ENCODE results near the gene JPH2. TPM values are rescaled to one million over a fixed set of nuclear protein-coding genes. Genes with fewer than 3 reads are reported as not detected.

JPH2 gene
- total RNA-seq, 1 donor from 2014 or later = 4.6 TPM

- H3K27me3 ChIP-seq (ENCODE audit: low read depth) = peaks cover 7% of the 10 kb centered on the region
- intact Hi-C loops (cut with DNase I) = no loop called here
- no peak overlapping the region for H3K4me3 ChIP-seq
- no peaks in the 10 kb centered on the region for H3K9me3 ChIP-seq
- no peaks in the 10 kb centered on the region for H3K4me1 ChIP-seq
- no peak overlapping the region for H3K27ac ChIP-seq
- TF ChIP-seq, protein P1, sequence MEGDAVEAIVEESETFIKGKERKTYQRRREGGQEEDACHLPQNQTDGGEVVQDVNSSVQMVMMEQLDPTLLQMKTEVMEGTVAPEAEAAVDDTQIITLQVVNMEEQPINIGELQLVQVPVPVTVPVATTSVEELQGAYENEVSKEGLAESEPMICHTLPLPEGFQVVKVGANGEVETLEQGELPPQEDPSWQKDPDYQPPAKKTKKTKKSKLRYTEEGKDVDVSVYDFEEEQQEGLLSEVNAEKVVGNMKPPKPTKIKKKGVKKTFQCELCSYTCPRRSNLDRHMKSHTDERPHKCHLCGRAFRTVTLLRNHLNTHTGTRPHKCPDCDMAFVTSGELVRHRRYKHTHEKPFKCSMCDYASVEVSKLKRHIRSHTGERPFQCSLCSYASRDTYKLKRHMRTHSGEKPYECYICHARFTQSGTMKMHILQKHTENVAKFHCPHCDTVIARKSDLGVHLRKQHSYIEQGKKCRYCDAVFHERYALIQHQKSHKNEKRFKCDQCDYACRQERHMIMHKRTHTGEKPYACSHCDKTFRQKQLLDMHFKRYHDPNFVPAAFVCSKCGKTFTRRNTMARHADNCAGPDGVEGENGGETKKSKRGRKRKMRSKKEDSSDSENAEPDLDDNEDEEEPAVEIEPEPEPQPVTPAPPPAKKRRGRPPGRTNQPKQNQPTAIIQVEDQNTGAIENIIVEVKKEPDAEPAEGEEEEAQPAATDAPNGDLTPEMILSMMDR (IDR thresholded peaks at IDR 0.05) = no peak
- no peaks in the 10 kb centered on the region for H3K36me3 ChIP-seq
- ATAC-seq (no peak), DNase-seq (no peak)
Observed at GRCh38 chr20:44098657-44099056, 88.3 kb downstream of the JPH2 start.

GRCh38 chr20:44098256-44098630 is 88.7 kb downstream of the JPH2 start:
- no peaks in the 10 kb centered on the region for H3K4me1 ChIP-seq
- DNase-seq (no peak), ATAC-seq (no peak)
- TF ChIP-seq, protein P1 (IDR thresholded peaks at IDR 0.05) = no peak
- peaks cover 7% of the 10 kb centered on the region for H3K27me3 ChIP-seq (ENCODE audit: low read depth)
- no peak overlapping the region for H3K27ac ChIP-seq
- no peak overlapping the region for H3K4me3 ChIP-seq
- intact Hi-C loops (cut with DNase I) = no loop called here
- no peaks in the 10 kb centered on the region for H3K9me3 ChIP-seq
- no peaks in the 10 kb centered on the region for H3K36me3 ChIP-seq

- Histone ChIP-seq H3K27ac (no peak overlapping the region), H3K4me3 (no peak overlapping the region), H3K4me1 (no peaks in the 10 kb centered on the region), H3K27me3 (ENCODE audit: low read depth) (peaks cover 7% of the 10 kb centered on the region), H3K36me3 (no peaks in the 10 kb centered on the region), H3K9me3 (no peaks in the 10 kb centered on the region)
- ATAC-seq = no peak
- no peak for DNase-seq
- intact Hi-C loops (cut with DNase I) = no loop called here
- TF ChIP-seq, protein P1 (IDR thresholded peaks at IDR 0.05) = no peak
Observed at GRCh38 chr20:44097521-44098255, 89.3 kb downstream of the JPH2 start.

DNA sequence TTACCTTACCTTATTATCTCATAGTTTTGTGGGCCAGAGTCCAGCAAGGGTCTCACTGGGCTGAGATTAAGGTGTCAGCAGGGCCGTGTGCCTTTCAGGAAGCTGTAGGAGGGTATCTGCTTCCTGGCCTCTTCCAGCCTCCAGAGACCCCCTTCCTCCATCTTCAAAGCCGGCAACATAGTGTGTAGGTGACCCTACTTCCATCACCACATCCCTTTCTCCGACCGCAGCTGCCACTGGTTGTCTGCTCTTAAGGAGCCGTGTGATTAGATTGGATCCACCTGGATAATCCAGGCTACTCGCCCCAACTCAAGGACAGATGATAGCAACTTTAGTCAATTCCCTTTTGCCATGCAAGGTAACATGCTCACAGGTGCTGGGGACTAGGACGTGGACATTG is 91.2 kb downstream of the JPH2 start:
- ATAC-seq = no peak
- Histone ChIP-seq H3K4me3 (no peak overlapping the region), H3K27ac (no peak overlapping the region), H3K4me1 (no peaks in the 10 kb centered on the region), H3K9me3 (no peaks in the 10 kb centered on the region), H3K27me3 (ENCODE audit: low read depth) (peaks cover 7% of the 10 kb centered on the region), H3K36me3 (no peaks in the 10 kb centered on the region)
- no peak for DNase-seq
- intact Hi-C loops (cut with DNase I) = no loop called here
- TF ChIP-seq, protein P1 (IDR thresholded peaks at IDR 0.05) = no peak

DNA sequence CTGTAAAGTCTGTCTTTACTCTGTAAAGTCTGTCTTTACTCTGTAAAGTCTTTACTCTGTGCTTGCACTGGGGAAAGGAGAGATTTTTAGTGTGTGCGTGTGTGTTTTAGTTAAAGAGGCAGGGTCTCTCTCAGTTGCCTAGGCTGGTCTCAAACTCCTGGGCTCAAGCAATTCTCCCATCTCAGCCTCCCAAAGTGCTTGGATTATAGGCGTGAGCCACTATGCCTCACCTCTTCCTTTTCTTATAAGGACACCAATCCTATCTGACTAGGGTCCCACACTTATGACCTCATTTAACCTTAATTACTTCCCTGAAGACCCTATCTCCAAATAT is 93.8 kb downstream of the JPH2 start:
- Histone ChIP-seq H3K9me3 (no peaks in the 10 kb centered on the region), H3K4me1 (no peaks in the 10 kb centered on the region), H3K36me3 (no peaks in the 10 kb centered on the region), H3K4me3 (no peak overlapping the region), H3K27ac (no peak overlapping the region), H3K27me3 (ENCODE audit: low read depth) (peaks cover 4% of the 10 kb centered on the region)
- intact Hi-C loops (cut with DNase I) = no loop called here
- TF ChIP-seq, protein P1 (IDR thresholded peaks at IDR 0.05) = no peak
- DNase-seq (no peak), ATAC-seq (no peak)

Measured in lower lobe of right lung (tissue), 2 donors.